Neuronal stem cell (in vitro differentiated cells): ENCODE measurements around the gene G3BP2.

Experiments
- DNase-seq: peaks from one replicate; pipeline ENCODE4 v3.0.0-alpha.2; 2013; ENCODE audit warnings: low spot score
- H2AFZ ChIP-seq: one replicate; pipeline ENCODE4 v1.6.1; 2013; ENCODE audit warnings: mild to moderate bottlenecking, low read length, inconsistent platforms
- H2AK5ac ChIP-seq: 2 replicates; pipeline ENCODE4 v1.6.1; 2013; ENCODE audit warnings: low read depth, mild to moderate bottlenecking, inconsistent platforms, low read length, moderate library complexity, mixed read lengths
- H2BK120ac ChIP-seq: 2 replicates; pipeline ENCODE4 v1.6.1; 2013; ENCODE audit warnings: low read depth, mild to moderate bottlenecking, inconsistent platforms, low read length, moderate library complexity, mixed read lengths
- H2BK12ac ChIP-seq: one replicate; pipeline ENCODE4 v1.6.1; 2013; ENCODE audit warnings: low read length, inconsistent platforms
- H2BK15ac ChIP-seq: 2 replicates; pipeline ENCODE4 v1.6.1; 2013; ENCODE audit warnings: mild to moderate bottlenecking, low read length, inconsistent platforms, mixed read lengths
- H2BK5ac ChIP-seq: one replicate; pipeline ENCODE4 v1.6.1; 2013; ENCODE audit warnings: inconsistent platforms, mild to moderate bottlenecking, low read length, moderate library complexity
- H3K14ac ChIP-seq: one replicate; pipeline ENCODE4 v1.6.1; 2013; ENCODE audit warnings: low read length, inconsistent platforms
- H3K18ac ChIP-seq: 2 replicates; pipeline ENCODE4 v1.6.1; 2013; ENCODE audit warnings: low read length, inconsistent platforms
- H3K23ac ChIP-seq: 2 replicates; pipeline ENCODE4 v1.6.1; 2013; ENCODE audit warnings: low read depth, mild to moderate bottlenecking, mixed read lengths, low read length, inconsistent platforms; ENCODE audit not compliant: poor library complexity
- H3K27ac ChIP-seq: replicated peaks from 3 replicates; pipeline ENCODE4 v1.5.1; 2013; ENCODE audit warnings: low read length, inconsistent platforms
- H3K27me3 ChIP-seq, 3 experiments: 2 replicates each; pipeline ENCODE4 v1.6.1; 2013; ENCODE audit warnings: low read length in 3 of 3, mild to moderate bottlenecking in 2 of 3, inconsistent platforms in 1 of 3, low read depth in 1 of 3, mixed read lengths in 1 of 3, moderate library complexity in 1 of 3; ENCODE audit not compliant: control insufficient read depth in 3 of 3, insufficient read depth in 3 of 3
- H3K36me3 ChIP-seq, 2 donors: replicated peaks in 1 of 2; 2 replicates each; pipeline ENCODE4 v1.6.1; 2013; ENCODE audit warnings: low read length in 2 of 2; ENCODE audit not compliant: control insufficient read depth in 2 of 2, insufficient read depth in 2 of 2
- H3K4ac ChIP-seq: 2 replicates; pipeline ENCODE4 v1.6.1; 2013; ENCODE audit warnings: inconsistent platforms, mild to moderate bottlenecking, low read length, moderate library complexity
- H3K4me1 ChIP-seq, 2 donors: 1 replicate in 1 of 2; 2 replicates in 1 of 2; pipeline ENCODE4 v1.6.1; 2013; ENCODE audit warnings: low read length in 2 of 2, low read depth in 1 of 2; ENCODE audit not compliant: control insufficient read depth in 2 of 2, insufficient read depth in 1 of 2
- H3K4me2 ChIP-seq: one replicate; pipeline ENCODE4 v1.6.1; 2013; ENCODE audit warnings: mild to moderate bottlenecking, low read length, inconsistent platforms; ENCODE audit not compliant: insufficient read depth, poor library complexity, severe bottlenecking
- H3K4me3 ChIP-seq, 2 donors: 2 replicates each; pipeline ENCODE4 v1.5.1; 2013; ENCODE audit warnings: low read length in 2 of 2, mild to moderate bottlenecking in 2 of 2, inconsistent platforms in 1 of 2, moderate library complexity in 1 of 2
- H3K79me1 ChIP-seq: one replicate; pipeline ENCODE4 v1.6.1; 2013; ENCODE audit warnings: low read depth, mild to moderate bottlenecking, inconsistent platforms, low read length, moderate library complexity
- H3K9ac ChIP-seq: one replicate; pipeline ENCODE4 v1.6.1; 2013; ENCODE audit warnings: mild to moderate bottlenecking, low read depth, low read length, inconsistent platforms; ENCODE audit not compliant: poor library complexity
- H3K9me3 ChIP-seq, 2 donors: replicated peaks in 1 of 2; 2 replicates each; pipeline versions ENCODE3 to v1.6.1; 2013; ENCODE audit warnings: low read length in 2 of 2, mild to moderate bottlenecking in 2 of 2, inconsistent platforms in 1 of 2, low read depth in 1 of 2, mixed read lengths in 1 of 2, moderate library complexity in 1 of 2; ENCODE audit not compliant: control insufficient read depth in 2 of 2, insufficient read depth in 1 of 2
- H4K8ac ChIP-seq: one replicate; pipeline ENCODE4 v1.6.1; 2013; ENCODE audit warnings: low read depth, mild to moderate bottlenecking, inconsistent platforms, low read length, moderate library complexity
- H4K91ac ChIP-seq: one replicate; pipeline ENCODE4 v1.6.1; 2013; ENCODE audit warnings: low read length, low read depth, mild to moderate bottlenecking, inconsistent platforms; ENCODE audit not compliant: poor library complexity
- WGBS, 2 donors: extraction: QIAGEN DNeasy Blood & Tissue Kit; methylation state at CpG; one replicate each; pipeline ENCODE4 v1.1.7; 2013; ENCODE audit warnings: missing lambda C conversion rate in 2 of 2, mixed read lengths in 1 of 2; ENCODE audit not compliant: insufficient read length in 2 of 2, insufficient replicate concordance in 1 of 2; ENCODE audit errors: extremely low coverage in 2 of 2; 5-methylcytosine and 5-hydroxymethylcytosine counted together

G3BP2 gene

GRCh38 chr4:75685546-75686189 is 12.5 kb upstream of the G3BP2 start:
- Histone ChIP-seq H3K4me2 (no peak overlapping the region), H2BK5ac (no peak overlapping the region), H3K9ac (no peak overlapping the region), H3K4me3 (no peak overlapping the region), H2AFZ (no peak overlapping the region), H3K14ac (no peak overlapping the region), H2BK15ac (no peak overlapping the region), H2BK12ac (no peak overlapping the region), H3K27ac (no peak overlapping the region), H4K91ac (no peak overlapping the region), H2AK5ac (no peak overlapping the region), H2BK120ac (no peak overlapping the region), H3K18ac (no peak overlapping the region), H3K79me1 (no peaks in the 10 kb centered on the region), H3K4ac (no peak overlapping the region), H3K4me1 (no peaks in the 10 kb centered on the region), H3K9me3 (peaks cover 4 to 9% of the 10 kb centered on the region in 2 donors), H3K36me3 (peaks cover 0 to 2% of the 10 kb centered on the region in 2 donors), H4K8ac (no peak overlapping the region), H3K27me3 (no peaks in the 10 kb centered on the region), H3K23ac (no peak overlapping the region)
- DNase-seq: no peak
- no CpG with 5 or more reads among the region's 2 CpGs for WGBS, 2 donors

DNA sequence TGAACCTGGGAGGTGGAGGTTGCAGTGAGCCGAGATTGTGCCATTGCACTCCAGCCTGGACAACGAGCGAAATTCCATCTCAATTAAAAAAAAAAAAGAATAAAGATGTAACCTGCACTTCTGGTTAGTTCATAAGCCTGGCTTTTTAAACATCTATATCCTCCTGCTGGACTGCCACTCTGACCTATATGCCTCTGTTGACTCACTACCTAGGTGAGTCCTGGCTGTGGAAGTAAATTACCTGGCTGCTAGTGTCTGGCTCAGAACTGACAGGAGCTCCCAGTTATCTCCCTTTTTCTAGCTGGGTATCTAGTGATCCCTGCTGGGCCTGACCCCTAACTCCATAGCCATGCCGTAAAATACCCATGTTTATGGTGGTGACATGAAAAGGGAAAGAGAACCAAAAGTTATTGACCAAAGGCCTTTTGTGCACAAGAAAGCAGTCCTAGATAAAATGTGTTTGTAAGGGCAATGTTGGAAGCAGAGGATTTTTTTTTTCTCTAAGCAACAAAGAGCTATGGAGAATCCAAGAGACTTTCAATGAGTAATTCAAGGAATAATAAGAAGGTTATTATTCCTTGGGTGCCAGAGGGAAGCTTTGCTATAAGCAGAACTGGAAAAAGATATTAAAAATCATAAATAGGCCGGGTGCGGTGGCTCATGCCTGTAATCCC is 10.4 kb upstream of the G3BP2 start:
- H3K23ac ChIP-seq: no peak overlapping the region
- H2AK5ac ChIP-seq: no peak overlapping the region
- no peak overlapping the region for H3K4me3 ChIP-seq
- no peak for DNase-seq
- H3K4ac ChIP-seq: no peak overlapping the region
- H2AFZ ChIP-seq: no peak overlapping the region
- peaks cover 0 to 2% of the 10 kb centered on the region in 2 donors for H3K36me3 ChIP-seq
- no peak overlapping the region for H3K14ac ChIP-seq
- no peak overlapping the region for H3K27ac ChIP-seq
- no peak overlapping the region for H2BK15ac ChIP-seq
- no peak overlapping the region for H4K8ac ChIP-seq
- H3K4me1 ChIP-seq: no peaks in the 10 kb centered on the region
- no peak overlapping the region for H3K9ac ChIP-seq
- H3K4me2 ChIP-seq: no peak overlapping the region
- H4K91ac ChIP-seq: no peak overlapping the region
- no peak overlapping the region for H2BK5ac ChIP-seq
- H3K18ac ChIP-seq: no peak overlapping the region
- no peaks in the 10 kb centered on the region for H3K79me1 ChIP-seq
- H3K27me3 ChIP-seq: no peaks in the 10 kb centered on the region
- peaks cover 4 to 9% of the 10 kb centered on the region in 2 donors for H3K9me3 ChIP-seq
- no peak overlapping the region for H2BK12ac ChIP-seq
- H2BK120ac ChIP-seq: no peak overlapping the region
- WGBS, 2 donors: no CpG with 5 or more reads among the region's 6 CpGs

GRCh38 chr4:75679876-75680575 is 6.8 kb upstream of the G3BP2 start:
- no peaks in the 10 kb centered on the region for H3K79me1 ChIP-seq
- H2AFZ ChIP-seq: no peak overlapping the region
- no peak overlapping the region for H3K4me2 ChIP-seq
- no peak overlapping the region for H3K4ac ChIP-seq
- no CpG with 5 or more reads among the region's 3 CpGs for WGBS, 2 donors
- H3K9me3 ChIP-seq: no peaks in the 10 kb centered on the region
- H3K36me3 ChIP-seq: no peaks in the 10 kb centered on the region
- H4K8ac ChIP-seq: no peak overlapping the region
- no peak overlapping the region for H3K9ac ChIP-seq
- no peak overlapping the region for H2BK12ac ChIP-seq
- H3K27ac ChIP-seq: no peak overlapping the region
- H3K4me1 ChIP-seq: peaks cover 0 to 2% of the 10 kb centered on the region in 2 donors
- no peaks in the 10 kb centered on the region for H3K27me3 ChIP-seq
- no peak overlapping the region for H2BK15ac ChIP-seq
- no peak overlapping the region for H2AK5ac ChIP-seq
- H4K91ac ChIP-seq: no peak overlapping the region
- no peak overlapping the region for H2BK5ac ChIP-seq
- no peak for DNase-seq
- no peak overlapping the region for H3K4me3 ChIP-seq
- no peak overlapping the region for H2BK120ac ChIP-seq
- no peak overlapping the region for H3K18ac ChIP-seq
- no peak overlapping the region for H3K23ac ChIP-seq
- no peak overlapping the region for H3K14ac ChIP-seq

- H3K18ac ChIP-seq: no peak overlapping the region
- no peak overlapping the region for H2AFZ ChIP-seq
- no peak overlapping the region for H2BK15ac ChIP-seq
- H2AK5ac ChIP-seq: no peak overlapping the region
- no peak overlapping the region for H3K9ac ChIP-seq
- no peak overlapping the region for H2BK5ac ChIP-seq
- no peak overlapping the region for H3K27ac ChIP-seq
- no peaks in the 10 kb centered on the region for H3K36me3 ChIP-seq
- no peak overlapping the region for H3K4me2 ChIP-seq
- H3K14ac ChIP-seq: no peak overlapping the region
- no peak overlapping the region for H4K8ac ChIP-seq
- H3K4ac ChIP-seq: no peak overlapping the region
- H2BK120ac ChIP-seq: no peak overlapping the region
- no peak overlapping the region for H4K91ac ChIP-seq
- H3K27me3 ChIP-seq: no peaks in the 10 kb centered on the region
- peaks cover 3 to 4% of the 10 kb centered on the region in 2 donors for H3K4me1 ChIP-seq
- no peak for DNase-seq
- H3K23ac ChIP-seq: no peak overlapping the region
- H3K79me1 ChIP-seq: no peaks in the 10 kb centered on the region
- H2BK12ac ChIP-seq: no peak overlapping the region
- H3K4me3 ChIP-seq: no peak overlapping the region
- no peaks in the 10 kb centered on the region for H3K9me3 ChIP-seq
These were observed 5.8 kb upstream of the G3BP2 start for GRCh38 chr4:75678965-75679364.
